Cardiac muscle cell (in vitro differentiated cells and primary cell): Measurements from ENCODE around the gene RPS14. TPM values are rescaled to one million over a fixed set of nuclear protein-coding genes. Genes with fewer than 3 reads are reported as not detected.

Source experiments
- DNase-seq, 2 donors: peaks; one replicate each; pipeline versions ENCODE4 v3.0.0 to v3.0.0-alpha.2; 2010 to 2017; ENCODE audit warnings: low read depth in 1 of 2, low spot score in 1 of 2
- H3K27ac ChIP-seq: fragments of 200-600 bp; sonication (generic); 2 replicates; pipeline ENCODE4 v1.5.1; 2016
- H3K27me3 ChIP-seq: fragments of 200-600 bp; sonication (generic); 2 replicates; pipeline ENCODE4 v1.6.0; 2016; ENCODE audit warnings: control low read depth
- H3K36me3 ChIP-seq: fragments of 200-600 bp; sonication (generic); 2 replicates; pipeline ENCODE4 v1.5.1; 2016; ENCODE audit warnings: control low read depth
- H3K4me1 ChIP-seq: fragments of 200-600 bp; sonication (generic); 2 replicates; pipeline ENCODE4 v1.8.1; 2017; ENCODE audit warnings: low read depth, mild to moderate bottlenecking, mixed run types
- H3K4me3 ChIP-seq: fragments of 200-600 bp; sonication (generic); 2 replicates; pipeline ENCODE4 v1.5.1; 2016; ENCODE audit warnings: mild to moderate bottlenecking
- H3K9me3 ChIP-seq: fragments of 200-600 bp; sonication (generic); 2 replicates; pipeline ENCODE4 v1.5.1; 2017; ENCODE audit warnings: low read depth, mild to moderate bottlenecking, control low read depth
- polyA plus RNA-seq: library from polyadenylated mRNA; unstranded; fragments of >200 nt; fragmentation: Nextera tagmentation; extraction: Ambion mirVana; gene quantifications from 2 replicates; pipeline ENCODE4 v1.2.1, GENCODE V29; 2016
- total RNA-seq: library from RNA; depleted of rRNA; stranded (reverse); fragments of >200 nt; gene quantifications from 2 replicates; pipeline ENCODE4 v1.2.3, GENCODE V29; 2016
- TF ChIP-seq, protein P1 (sequence below): IDR thresholded peaks from 2 replicates; pipeline ENCODE4 v1.5.1; 2012; ENCODE audit warnings: low read depth, mild to moderate bottlenecking, low read length

The RPS14 gene
- total and polyA plus RNA-seq, 2 experiments from 2014 or later = 1,307 to 2,781 TPM

- H3K27me3 ChIP-seq = no peaks in the 10 kb centered on the region
- no peak overlapping the region for H3K27ac ChIP-seq
- peaks cover 12% of the 10 kb centered on the region for H3K36me3 ChIP-seq
- no peaks in the 10 kb centered on the region for H3K9me3 ChIP-seq
- H3K4me1 ChIP-seq = peaks cover 12% of the 10 kb centered on the region
- no peak overlapping the region for H3K4me3 ChIP-seq
- TF ChIP-seq, protein P1, sequence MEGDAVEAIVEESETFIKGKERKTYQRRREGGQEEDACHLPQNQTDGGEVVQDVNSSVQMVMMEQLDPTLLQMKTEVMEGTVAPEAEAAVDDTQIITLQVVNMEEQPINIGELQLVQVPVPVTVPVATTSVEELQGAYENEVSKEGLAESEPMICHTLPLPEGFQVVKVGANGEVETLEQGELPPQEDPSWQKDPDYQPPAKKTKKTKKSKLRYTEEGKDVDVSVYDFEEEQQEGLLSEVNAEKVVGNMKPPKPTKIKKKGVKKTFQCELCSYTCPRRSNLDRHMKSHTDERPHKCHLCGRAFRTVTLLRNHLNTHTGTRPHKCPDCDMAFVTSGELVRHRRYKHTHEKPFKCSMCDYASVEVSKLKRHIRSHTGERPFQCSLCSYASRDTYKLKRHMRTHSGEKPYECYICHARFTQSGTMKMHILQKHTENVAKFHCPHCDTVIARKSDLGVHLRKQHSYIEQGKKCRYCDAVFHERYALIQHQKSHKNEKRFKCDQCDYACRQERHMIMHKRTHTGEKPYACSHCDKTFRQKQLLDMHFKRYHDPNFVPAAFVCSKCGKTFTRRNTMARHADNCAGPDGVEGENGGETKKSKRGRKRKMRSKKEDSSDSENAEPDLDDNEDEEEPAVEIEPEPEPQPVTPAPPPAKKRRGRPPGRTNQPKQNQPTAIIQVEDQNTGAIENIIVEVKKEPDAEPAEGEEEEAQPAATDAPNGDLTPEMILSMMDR = peak; percentile 21
- no peak for DNase-seq
Observed at GRCh38 chr5:150398722-150399523, 50.6 kb downstream of the RPS14 start.

DNA sequence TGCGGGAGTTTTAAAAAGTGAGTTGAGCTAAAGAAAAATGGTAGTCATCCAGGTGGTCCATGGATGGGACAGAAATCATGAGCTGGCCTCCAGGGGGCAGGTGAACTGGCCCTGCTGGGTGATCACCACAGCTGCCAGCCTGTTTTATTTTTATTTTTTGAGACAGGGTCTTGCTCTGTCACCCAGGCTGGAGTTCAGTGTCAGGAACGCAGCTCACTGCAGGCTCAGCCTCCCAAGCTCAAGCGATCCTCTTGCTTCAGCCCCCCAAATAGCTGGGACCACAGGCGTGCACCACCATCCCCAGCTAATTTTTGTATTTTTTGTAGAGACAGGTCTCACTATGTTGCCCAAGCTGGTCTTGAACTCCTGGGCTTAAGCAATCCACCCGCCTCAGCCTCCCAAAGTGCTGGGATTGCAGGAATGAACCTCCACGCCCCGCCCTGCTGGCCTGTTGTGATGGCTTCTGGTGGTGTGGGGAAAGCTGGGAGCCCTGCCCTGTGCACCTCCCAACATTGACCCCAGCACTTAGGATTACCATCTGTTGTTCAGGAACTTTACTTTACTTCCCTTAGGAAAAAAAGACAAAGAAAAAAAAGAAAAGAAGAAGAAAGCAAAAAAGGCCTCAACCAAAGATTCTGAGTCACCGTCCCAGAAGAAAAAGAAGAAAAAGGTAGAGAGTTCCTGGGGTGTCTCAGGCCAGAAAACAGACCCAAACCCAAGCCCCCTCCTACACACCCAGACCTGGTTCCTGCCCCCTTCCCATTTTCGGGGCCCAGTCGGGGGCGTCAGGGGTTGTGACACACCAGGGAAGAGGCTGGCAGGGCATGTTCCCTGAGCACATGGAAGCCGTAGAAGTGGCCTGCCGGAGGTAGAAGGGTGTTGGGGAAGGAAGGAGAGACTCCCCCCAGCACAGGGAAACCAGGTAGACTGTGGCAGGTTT, 51.5 kb downstream of the RPS14 start:
- H3K4me1 ChIP-seq = peaks cover 12% of the 10 kb centered on the region
- no peaks in the 10 kb centered on the region for H3K9me3 ChIP-seq
- TF ChIP-seq, protein P1 = no peak
- H3K36me3 ChIP-seq = peaks cover 17% of the 10 kb centered on the region
- no peak overlapping the region for H3K27ac ChIP-seq
- no peak overlapping the region for H3K4me3 ChIP-seq
- no peaks in the 10 kb centered on the region for H3K27me3 ChIP-seq
- DNase-seq = no peak

DNA sequence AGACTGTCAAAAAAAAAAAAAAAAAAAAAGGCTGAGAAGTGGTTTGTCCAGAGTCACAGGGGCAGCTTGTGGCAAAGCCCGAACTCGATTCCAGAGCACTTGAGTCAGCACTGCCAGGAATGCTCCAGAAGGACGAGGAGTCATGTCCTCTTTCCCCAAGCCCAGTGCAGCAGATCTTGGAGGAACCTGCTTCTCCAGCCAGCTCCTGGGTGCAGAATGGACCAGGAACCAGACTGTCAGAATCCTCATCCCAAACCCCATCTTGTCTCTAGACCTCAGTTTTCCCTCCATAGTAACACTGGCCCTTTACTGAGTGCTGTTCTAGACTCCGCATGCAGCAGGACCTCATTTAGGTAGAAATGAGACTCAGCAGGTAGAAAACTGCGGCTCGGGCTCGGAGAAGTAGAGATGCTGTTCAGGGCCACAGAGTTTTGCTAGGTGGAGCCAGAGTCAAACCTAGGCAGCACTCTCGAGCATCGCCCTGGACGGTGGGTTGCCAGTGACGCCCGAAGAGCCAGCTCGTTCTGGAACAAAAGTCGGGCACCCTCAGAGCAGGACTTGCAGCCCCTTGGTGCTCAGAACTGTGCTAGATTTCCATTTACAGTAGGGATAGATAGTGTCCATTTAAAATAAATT, 52.3 kb downstream of the RPS14 start:
- TF ChIP-seq, protein P1 = no peak
- peaks cover 22% of the 10 kb centered on the region for H3K36me3 ChIP-seq
- no peaks in the 10 kb centered on the region for H3K27me3 ChIP-seq
- H3K9me3 ChIP-seq = no peaks in the 10 kb centered on the region
- peaks cover 10% of the 10 kb centered on the region for H3K4me1 ChIP-seq
- no peak overlapping the region for H3K27ac ChIP-seq
- H3K4me3 ChIP-seq = no peak overlapping the region
- DNase-seq = no peak

DNA sequence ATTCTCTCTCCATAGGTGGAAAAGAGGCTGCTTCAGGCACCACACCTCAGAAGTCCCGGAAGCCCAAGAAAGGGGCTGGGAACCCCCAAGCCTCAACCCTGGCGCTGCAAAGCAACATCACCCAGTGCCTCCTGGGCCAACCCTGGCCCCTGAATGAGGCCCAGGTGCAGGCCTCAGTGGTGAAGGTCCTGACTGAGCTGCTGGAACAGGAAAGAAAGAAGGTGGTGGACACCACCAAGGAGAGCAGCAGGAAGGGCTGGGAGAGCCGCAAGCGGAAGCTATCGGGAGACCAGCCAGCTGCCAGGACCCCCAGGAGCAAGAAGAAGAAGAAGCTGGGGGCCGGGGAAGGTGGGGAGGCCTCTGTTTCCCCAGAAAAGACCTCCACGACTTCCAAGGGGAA, 53.3 kb downstream of the RPS14 start:
- no peaks in the 10 kb centered on the region for H3K9me3 ChIP-seq

GRCh38 chr5:150395688-150395975, 53.9 kb downstream of the RPS14 start:
- Histone ChIP-seq H3K9me3 (no peaks in the 10 kb centered on the region), H3K4me3 (no peak overlapping the region), H3K36me3 (peaks cover 31% of the 10 kb centered on the region), H3K4me1 (no peaks in the 10 kb centered on the region), H3K27ac (no peak overlapping the region), H3K27me3 (no peaks in the 10 kb centered on the region)
- no peak for DNase-seq
- TF ChIP-seq, protein P1 = no peak

More for the DNA sequence above, 53.3 kb downstream of the RPS14 start:
- DNase-seq = no peak
- Histone ChIP-seq H3K27ac (no peak overlapping the region), H3K4me1 (peaks cover 2% of the 10 kb centered on the region), H3K36me3 (peaks cover 31% of the 10 kb centered on the region), H3K27me3 (no peaks in the 10 kb centered on the region), H3K4me3 (no peak overlapping the region)
- TF ChIP-seq, protein P1 = no peak
